ENCODE measurements around the gene NCOA6. TPM values are rescaled to one million over a fixed set of nuclear protein-coding genes. Genes with fewer than 3 reads are reported as not detected.

The NCOA6 gene
- total RNA-seq, 1 experiment from 2014 or later = 9.8 TPM

GRCh38 chr20:34713194-34713943 lies 112.1 kb downstream of the NCOA6 start:
- H3K9me2 ChIP-seq (replicated peaks; ENCODE audit: low read length) = no peaks in the 10 kb centered on the region
- no peak overlapping the region for H2AFZ ChIP-seq (ENCODE audit: low read length)
- peak; percentile 99 for DNase-seq
- no peaks in the 10 kb centered on the region for H3K27me3 ChIP-seq (ENCODE audit: low read length)
- POLR2A ChIA-PET (ENCODE audit: unreplicated experiment) = interaction anchor here (0.5 to 0.8 kb wide), 5 partner anchors 11 to 363 kb away, joined by 4 to 11 read pairs (median 4); no protein-coding TSS in a partner anchor
- H3K4me3 ChIP-seq (ENCODE audit: low read length) = no peak overlapping the region
- peaks cover 33% of the 10 kb centered on the region for H3K4me1 ChIP-seq (ENCODE audit: insufficient read depth, low read length)
- CTCF ChIA-PET = interaction anchor here (0.8 to 1.0 kb wide), 3 partner anchors 56 to 400 kb away, joined by 3 to 6 read pairs (median 3); no protein-coding TSS in a partner anchor
- 0 out of 2 replicates have a peak overlapping the region, but pooled peaks have one; percentile 7 for H3K4me2 ChIP-seq (ENCODE audit: low read length)
- BruUV-seq (replicated peaks) = no TSS peak
- H3K9me3 ChIP-seq (ENCODE audit: low read length) = no peaks in the 10 kb centered on the region
- peak; percentile 53 for ATAC-seq
- H3K79me2 ChIP-seq (ENCODE audit: low read length) = no peaks in the 10 kb centered on the region
- intact Hi-C loops (cut with micrococcal nuclease) = no loop called here
- H4K20me1 ChIP-seq (ENCODE audit: low read length) = no peaks in the 10 kb centered on the region; the same call in 1 of the 2 replicates
- no peak overlapping the region for H3K9ac ChIP-seq (ENCODE audit: low read length)
- H3F3A ChIP-seq (ENCODE audit: low read length, unreplicated experiment) = no peaks in the 10 kb centered on the region
- TF ChIP-seq EZH2phosphoT487 (IDR thresholded peaks at IDR 0.05; ENCODE audit: borderline replicate concordance, low read length) (no peak), CTCF (conservative IDR thresholded peaks at IDR 0.05; ENCODE audit: low read depth, low read length) (no peak), EZH2 (IDR thresholded peaks at IDR 0.05; ENCODE audit: low read length, unreplicated experiment) (no peak)
- H3K27ac ChIP-seq (ENCODE audit: low read length) = peak overlapping the region; percentile 48
- H3K36me3 ChIP-seq (ENCODE audit: low read depth, low read length) = peaks cover 6% of the 10 kb centered on the region; the same call in 1 of the 2 replicates

- no peaks in the 10 kb centered on the region for H3F3A ChIP-seq (ENCODE audit: low read length, unreplicated experiment)
- no peak overlapping the region for H2AFZ ChIP-seq (ENCODE audit: low read length)
- TSS peak; percentile 9 for BruUV-seq (replicated peaks)
- intact Hi-C loops (cut with micrococcal nuclease) = no loop called here
- H3K27me3 ChIP-seq (ENCODE audit: low read length) = no peaks in the 10 kb centered on the region
- no peaks in the 10 kb centered on the region for H3K9me2 ChIP-seq (replicated peaks; ENCODE audit: low read length)
- peak overlapping the region; percentile 48 for H3K27ac ChIP-seq (ENCODE audit: low read length)
- TF ChIP-seq CTCF (conservative IDR thresholded peaks at IDR 0.05; ENCODE audit: low read depth, low read length) = no peak
- no peak for TF ChIP-seq EZH2 (IDR thresholded peaks at IDR 0.05; ENCODE audit: low read length, unreplicated experiment)
- TF ChIP-seq EZH2phosphoT487 (IDR thresholded peaks at IDR 0.05; ENCODE audit: borderline replicate concordance, low read length) = no peak
- no peaks in the 10 kb centered on the region for H3K9me3 ChIP-seq (ENCODE audit: low read length)
- H4K20me1 ChIP-seq (ENCODE audit: low read length) = no peaks in the 10 kb centered on the region; the same call in 1 of the 2 replicates
- H3K9ac ChIP-seq (ENCODE audit: low read length) = no peak overlapping the region
- CTCF ChIA-PET = interaction anchor here (0.9 to 1.0 kb wide), 2 partner anchors 57 to 400 kb away, joined by 3 to 6 read pairs; no protein-coding TSS in a partner anchor
- no peak for DNase-seq
- peaks cover 6% of the 10 kb centered on the region; the same call in 1 of the 2 replicates for H3K36me3 ChIP-seq (ENCODE audit: low read depth, low read length)
- H3K79me2 ChIP-seq (ENCODE audit: low read length) = no peaks in the 10 kb centered on the region
- no peak overlapping the region for H3K4me3 ChIP-seq (ENCODE audit: low read length)
- H3K4me1 ChIP-seq (ENCODE audit: insufficient read depth, low read length) = peaks cover 33% of the 10 kb centered on the region
- no peak for ATAC-seq
- POLR2A ChIA-PET (ENCODE audit: unreplicated experiment) = interaction anchor here (0.5 to 0.8 kb wide), 2 partner anchors 32 to 38 kb away, joined by 3 to 6 read pairs; no protein-coding TSS in a partner anchor
- 0 out of 2 replicates have a peak overlapping the region, but pooled peaks have one; percentile 7 for H3K4me2 ChIP-seq (ENCODE audit: low read length)
These were observed 112.8 kb downstream of the NCOA6 start for GRCh38 chr20:34712525-34713192.

All from PC-3 (cell line).